Ammon's horn (tissue), 1 donor: ENCODE measurements around the gene RIN1.
"Not testable (repeated sequence)": the region's sequence is repeated elsewhere in the genome, so short reads cannot be mapped to it uniquely, and the experiment has no call there.

Experiments used
- DNase-seq: peaks from one replicate; pipeline ENCODE4 v3.0.0-alpha.2; 2016; ENCODE audit warnings: low spot score

Gene RIN1

GRCh38 chr11:66318600-66318970 lies 17.6 kb downstream of the RIN1 start:
- DNase-seq = no peak

GRCh38 chr11:66317723-66318599 lies 18.3 kb downstream of the RIN1 start:
- DNase-seq = peak; percentile 69

- DNase-seq = no peak
Observed at GRCh38 chr11:66317322-66317722, 18.9 kb downstream of the RIN1 start.

- no peak for DNase-seq
Observed at GRCh38 chr11:66316849-66317251, 19.4 kb downstream of the RIN1 start, which contains the start of gene CD248. TSS of gene CD248 (minus strand) at chr11:66317044. CDS start at chr11:66317027, 17 bp downstream.

- no peak for DNase-seq
Observed at GRCh38 chr11:66315921-66316811, 20.1 kb downstream of the RIN1 start.

- no peak for DNase-seq
Observed at GRCh38 chr11:66315498-66315885, 20.7 kb downstream of the RIN1 start.

GRCh38 chr11:66314561-66315497 lies 21.4 kb downstream of the RIN1 start:
- no peak for DNase-seq

GRCh38 chr11:66314186-66314501 lies 22.1 kb downstream of the RIN1 start:
- DNase-seq = no peak

- DNase-seq = no peak
Observed at GRCh38 chr11:66313321-66314185, 22.7 kb downstream of the RIN1 start.

GRCh38 chr11:66312549-66313320 lies 23.5 kb downstream of the RIN1 start:
- DNase-seq = peak; percentile 95

GRCh38 chr11:66311965-66312548 lies 24.2 kb downstream of the RIN1 start:
- DNase-seq = peak; percentile 94

GRCh38 chr11:66311470-66311964 lies 24.7 kb downstream of the RIN1 start:
- no peak for DNase-seq

- DNase-seq = not testable (repeated sequence)
Observed at GRCh38 chr11:66310803-66311440, 25.3 kb downstream of the RIN1 start.

GRCh38 chr11:66310324-66310723 lies 25.9 kb downstream of the RIN1 start:
- DNase-seq = no peak

GRCh38 chr11:66309475-66309874 lies 26.8 kb downstream of the RIN1 start:
- no peak for DNase-seq

- DNase-seq = no peak
Observed at GRCh38 chr11:66302656-66303055, 33.6 kb downstream of the RIN1 start.

GRCh38 chr11:66299186-66299585 lies 37.0 kb downstream of the RIN1 start:
- no peak for DNase-seq

GRCh38 chr11:66297610-66298009 lies 38.6 kb downstream of the RIN1 start:
- no peak for DNase-seq
